KOPT-K1 (cell line): ENCODE data around the gene CCT4.
"Not testable (repeated sequence)": the region's sequence is repeated elsewhere in the genome, so short reads cannot be mapped to it uniquely, and the experiment has no call there.

Source experiments
- H3K27ac ChIP-seq: fragments of 200-600 bp; sonication (generic); 2 replicates; pipeline ENCODE4 v1.5.1; 2016; ENCODE audit warnings: antibody characterized with exemption, mild to moderate bottlenecking, low read depth, low read length; ENCODE audit not compliant: poor library complexity, severe bottlenecking
- H3K36me3 ChIP-seq: fragments of 200-600 bp; sonication (generic); 2 replicates; pipeline ENCODE4 v1.5.1; 2017; ENCODE audit warnings: antibody characterized with exemption, mild to moderate bottlenecking, low read length, moderate library complexity; ENCODE audit not compliant: insufficient read depth
- H3K9me3 ChIP-seq: fragments of 200-600 bp; sonication (generic); 2 replicates; pipeline ENCODE4 v1.5.1; 2017; ENCODE audit warnings: antibody characterized with exemption, low read length, mild to moderate bottlenecking; ENCODE audit not compliant: insufficient read depth, poor library complexity, severe bottlenecking

Gene CCT4

GRCh38 chr2:61900281-61900680 lies 11.8 kb upstream of the CCT4 start:
- Histone ChIP-seq H3K9me3 (no peaks in the 10 kb centered on the region), H3K36me3 (no peaks in the 10 kb centered on the region), H3K27ac (no peak overlapping the region)

GRCh38 chr2:61898810-61899209 lies 10.4 kb upstream of the CCT4 start:
- no peaks in the 10 kb centered on the region for H3K9me3 ChIP-seq
- H3K36me3 ChIP-seq = no peaks in the 10 kb centered on the region

GRCh38 chr2:61887717-61888266 lies 664 bp downstream of the CCT4 start:
- H3K9me3 ChIP-seq = no peaks in the 10 kb centered on the region
- peaks cover 44% of the 10 kb centered on the region for H3K36me3 ChIP-seq
- peak overlapping the region; percentile 92 for H3K27ac ChIP-seq

More at GRCh38 chr2:61898810-61899209, 10.4 kb upstream of the CCT4 start:
- no peak overlapping the region for H3K27ac ChIP-seq

GRCh38 chr2:61885896-61886603 lies 2.4 kb downstream of the CCT4 start:
- peaks cover 62% of the 10 kb centered on the region for H3K36me3 ChIP-seq
- no peak overlapping the region for H3K27ac ChIP-seq
- H3K9me3 ChIP-seq = no peaks in the 10 kb centered on the region

- Histone ChIP-seq H3K9me3 (no peaks in the 10 kb centered on the region), H3K36me3 (peaks cover 94% of the 10 kb centered on the region), H3K27ac (no peak overlapping the region)
Measured at GRCh38 chr2:61882850-61883249, 5.6 kb downstream of the CCT4 start.

- peaks cover 100% of the 10 kb centered on the region for H3K36me3 ChIP-seq
- H3K27ac ChIP-seq, H3K9me3 ChIP-seq: not testable (repeated sequence)
Measured at GRCh38 chr2:61879351-61879750, 9.1 kb downstream of the CCT4 start.

- H3K36me3 ChIP-seq = peaks cover 100% of the 10 kb centered on the region
- H3K27ac ChIP-seq = no peak overlapping the region
- H3K9me3 ChIP-seq = no peaks in the 10 kb centered on the region
Measured at GRCh38 chr2:61878761-61879160, 9.7 kb downstream of the CCT4 start.

- H3K27ac ChIP-seq = no peak overlapping the region
- H3K36me3 ChIP-seq = peaks cover 100% of the 10 kb centered on the region
Measured at GRCh38 chr2:61877571-61878245, 10.7 kb downstream of the CCT4 start.

GRCh38 chr2:61876400-61876799 lies 12.1 kb downstream of the CCT4 start:
- no peak overlapping the region for H3K27ac ChIP-seq
- H3K36me3 ChIP-seq = peaks cover 100% of the 10 kb centered on the region
- H3K9me3 ChIP-seq = no peaks in the 10 kb centered on the region

More at GRCh38 chr2:61877571-61878245, 10.7 kb downstream of the CCT4 start:
- H3K9me3 ChIP-seq = no peaks in the 10 kb centered on the region

GRCh38 chr2:61866482-61867089 lies 21.9 kb downstream of the CCT4 start:
- H3K36me3 ChIP-seq = peaks cover 97% of the 10 kb centered on the region
- not testable (repeated sequence) for H3K27ac ChIP-seq, H3K9me3 ChIP-seq

- H3K36me3 ChIP-seq = peaks cover 52% of the 10 kb centered on the region
- H3K9me3 ChIP-seq = no peaks in the 10 kb centered on the region
- no peak overlapping the region for H3K27ac ChIP-seq
Measured at GRCh38 chr2:61862085-61862484, 26.4 kb downstream of the CCT4 start.

- no peak overlapping the region for H3K27ac ChIP-seq
- H3K36me3 ChIP-seq = 0 out of 2 replicates have a peak, but pooled peaks cover 6% of the 10 kb centered on the region
- H3K9me3 ChIP-seq = no peaks in the 10 kb centered on the region
Measured at GRCh38 chr2:61857224-61857623, 31.2 kb downstream of the CCT4 start.

- H3K9me3 ChIP-seq = no peaks in the 10 kb centered on the region
- no peaks in the 10 kb centered on the region for H3K36me3 ChIP-seq
- H3K27ac ChIP-seq = peak overlapping the region; percentile 72
Measured at GRCh38 chr2:61855318-61855613, 33.2 kb downstream of the CCT4 start.

GRCh38 chr2:61854564-61855317 lies 33.7 kb downstream of the CCT4 start:
- H3K36me3 ChIP-seq = no peaks in the 10 kb centered on the region
- peak overlapping the region; percentile 72 for H3K27ac ChIP-seq
- no peaks in the 10 kb centered on the region for H3K9me3 ChIP-seq
